NOMO-1 treated with dmso at 0.1 percent for 144 hours (cell line): Measurements from ENCODE around the gene WDR31.
"Not testable (repeated sequence)": the region's sequence is repeated elsewhere in the genome, so short reads cannot be mapped to it uniquely, and the experiment has no call there.

ENCODE experiments used
- DNase-seq: peaks from one replicate; lab custom pipeline; 2025; ENCODE audit not compliant: unreplicated experiment; lab: John Stamatoyannopoulos, UW

The WDR31 gene

DNA sequence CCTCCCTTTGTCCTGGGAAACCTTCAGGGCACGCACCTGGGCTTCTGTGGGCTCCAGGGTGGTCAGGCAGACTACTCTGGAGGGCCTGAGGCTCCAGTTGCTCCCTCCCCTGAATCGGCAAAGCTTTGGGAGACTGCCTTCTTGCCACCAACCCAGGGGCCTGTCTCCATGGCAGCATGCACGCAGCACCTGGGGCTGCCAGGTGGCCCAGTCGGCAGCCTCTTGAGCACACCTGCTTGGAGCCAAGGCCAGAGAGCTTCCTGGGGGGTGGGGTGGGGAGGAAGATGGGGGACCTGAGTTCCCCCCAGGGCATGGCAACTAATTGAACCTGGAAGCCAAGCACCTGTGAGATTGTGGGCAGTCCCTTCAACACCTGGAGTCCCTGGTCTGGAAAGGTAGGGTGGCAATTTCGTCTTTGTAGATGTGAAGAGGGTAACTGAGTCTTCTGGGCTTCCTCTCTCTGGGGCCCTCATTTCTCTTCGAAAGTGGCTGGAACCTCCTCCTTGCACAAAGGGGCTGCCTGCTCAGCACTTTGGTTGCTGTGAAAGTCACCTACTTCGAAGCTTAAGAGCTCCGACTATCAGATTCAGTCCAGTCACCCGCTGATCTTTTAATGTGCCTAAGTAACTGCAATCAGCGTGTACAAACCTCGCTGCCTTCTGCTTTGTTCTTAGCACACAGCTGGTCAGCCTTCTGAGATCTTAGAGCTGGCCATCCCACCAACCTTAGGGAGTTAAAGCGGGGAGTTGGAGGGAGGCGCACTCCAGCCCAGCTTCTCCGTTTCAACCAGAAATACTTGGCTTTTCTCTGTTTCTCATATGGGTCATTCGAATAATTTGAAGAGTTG, 40.9 kb downstream of the WDR31 start:
- no peak for DNase-seq

GRCh38 chr9:113298311-113298710, 41.8 kb downstream of the WDR31 start:
- no peak for DNase-seq

GRCh38 chr9:113296796-113297558, 43.1 kb downstream of the WDR31 start:
- DNase-seq = no peak

DNA sequence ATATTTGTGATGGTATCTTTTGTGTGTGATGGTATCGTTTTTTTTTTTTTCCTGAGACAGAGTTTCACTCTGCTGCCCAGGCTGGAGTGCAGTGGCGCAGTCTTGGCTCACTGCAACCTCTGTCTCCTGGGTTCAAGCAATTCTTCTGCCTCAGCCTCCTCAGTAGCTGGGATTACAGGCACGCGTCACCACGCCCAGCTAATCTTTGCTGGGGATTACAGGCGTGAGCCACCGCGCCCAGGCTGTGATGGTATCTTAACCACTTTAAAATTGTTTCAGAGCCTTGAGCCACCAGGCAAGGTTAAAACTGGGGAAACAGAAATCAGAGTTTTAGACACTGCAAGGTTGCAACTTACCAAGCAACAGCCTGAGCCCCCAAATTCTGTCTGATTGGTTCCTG, 43.8 kb downstream of the WDR31 start:
- not testable (repeated sequence) for DNase-seq

- no peak for DNase-seq
These were observed 46.7 kb downstream of the WDR31 start for GRCh38 chr9:113293285-113293878.

DNA sequence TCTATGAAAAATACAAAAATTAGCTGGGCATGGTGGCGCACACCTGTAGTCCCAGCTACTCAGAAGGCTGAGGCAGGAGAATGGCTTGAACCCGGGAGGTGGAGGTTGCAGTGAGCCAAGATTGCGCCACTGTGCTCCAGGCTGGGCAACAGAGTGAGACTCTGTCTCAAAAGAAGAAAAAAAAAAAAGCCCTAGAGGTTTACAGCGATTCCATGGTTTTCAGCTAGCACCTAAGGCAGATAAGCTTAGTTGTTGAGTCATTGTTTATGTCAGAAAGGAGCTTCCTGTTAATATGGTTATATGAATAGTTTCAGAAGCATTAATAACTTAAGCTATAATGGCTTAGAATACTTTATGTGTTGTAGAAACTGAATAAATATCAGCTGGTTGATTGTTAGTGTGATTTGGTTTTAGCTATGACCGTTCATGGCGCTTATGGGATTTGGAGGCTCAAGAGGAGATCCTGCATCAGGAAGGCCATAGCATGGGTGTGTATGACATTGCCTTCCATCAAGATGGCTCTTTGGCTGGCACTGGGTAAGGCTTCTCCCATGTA, 49.9 kb downstream of the WDR31 start:
- no peak for DNase-seq

DNA sequence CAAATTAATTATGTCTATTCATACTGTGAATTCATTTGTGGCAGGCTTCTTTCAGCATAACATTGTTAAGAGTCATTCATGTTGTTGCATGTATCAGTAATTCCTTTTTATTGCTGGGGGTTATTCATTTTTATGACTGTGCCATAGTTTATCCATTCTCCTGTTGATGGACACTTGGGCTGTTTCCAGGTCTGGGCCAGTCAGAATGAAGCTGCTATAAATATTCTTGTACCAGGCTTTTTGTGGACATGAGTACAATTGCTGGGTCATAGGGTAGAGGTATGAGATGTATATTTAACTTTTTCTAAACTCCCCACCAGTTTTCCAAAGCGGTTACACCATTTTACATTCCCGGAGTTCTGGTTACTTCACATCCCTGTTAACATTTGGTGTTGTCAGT, 51.0 kb downstream of the WDR31 start:
- no peak for DNase-seq

- no peak for DNase-seq
These were observed 58.7 kb downstream of the WDR31 start for GRCh38 chr9:113281356-113281755.

GRCh38 chr9:113278840-113279239, 61.2 kb downstream of the WDR31 start:
- DNase-seq = no peak

- DNase-seq = peak; percentile 98
These were observed 64.6 kb downstream of the WDR31 start, which contains the start of the genes CDC26 and PRPF4 for GRCh38 chr9:113275157-113276131. Gene CDC26, minus strand, starts transcription at chr9:113275572. Its CDS starts 3,065 bp downstream, at chr9:113272507. Gene PRPF4, plus strand, starts transcription at chr9:113275658. Its CDS starts 86 bp downstream, at chr9:113275744.

- peak; percentile 19 for DNase-seq
These were observed 65.5 kb downstream of the WDR31 start for GRCh38 chr9:113274474-113275156.

DNA sequence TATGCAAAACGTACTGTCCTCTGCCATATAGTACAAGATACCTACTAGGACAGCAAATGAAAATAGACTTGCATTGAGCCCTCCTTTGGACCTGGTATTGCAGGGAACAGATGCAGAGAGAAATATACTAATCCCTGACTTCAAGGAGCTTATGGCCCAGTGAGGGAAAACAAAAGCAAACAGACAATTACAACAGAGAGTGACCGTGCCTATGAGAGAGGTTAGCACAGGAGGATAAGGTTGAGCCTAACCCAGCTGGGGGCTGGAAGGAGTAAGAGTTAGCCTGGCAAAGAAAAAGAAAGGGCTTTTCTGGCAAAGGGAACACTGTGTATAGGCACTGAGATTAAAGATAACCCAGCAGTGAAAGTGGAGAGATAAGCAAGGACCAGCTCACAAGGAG, 70.2 kb downstream of the WDR31 start:
- no peak for DNase-seq

DNA sequence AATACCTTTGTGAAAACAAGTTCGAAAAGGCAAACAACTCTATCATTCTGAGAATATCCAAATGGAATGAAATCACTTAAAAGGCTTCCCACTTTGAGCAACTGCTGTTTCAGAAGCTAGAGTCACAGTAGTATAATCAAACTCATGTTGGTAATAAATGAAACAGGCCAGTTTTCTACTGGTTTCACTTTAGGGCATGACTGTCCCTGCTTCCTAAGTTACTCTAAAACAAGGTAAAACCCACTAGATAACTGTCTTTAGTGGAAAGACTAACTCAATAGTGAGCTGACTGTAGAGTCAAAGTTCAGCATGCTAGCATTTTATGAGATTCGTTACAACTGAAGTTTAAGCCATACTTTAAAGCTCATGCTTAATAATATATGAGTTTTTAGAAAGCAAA, 70.7 kb downstream of the WDR31 start:
- DNase-seq = no peak

DNA sequence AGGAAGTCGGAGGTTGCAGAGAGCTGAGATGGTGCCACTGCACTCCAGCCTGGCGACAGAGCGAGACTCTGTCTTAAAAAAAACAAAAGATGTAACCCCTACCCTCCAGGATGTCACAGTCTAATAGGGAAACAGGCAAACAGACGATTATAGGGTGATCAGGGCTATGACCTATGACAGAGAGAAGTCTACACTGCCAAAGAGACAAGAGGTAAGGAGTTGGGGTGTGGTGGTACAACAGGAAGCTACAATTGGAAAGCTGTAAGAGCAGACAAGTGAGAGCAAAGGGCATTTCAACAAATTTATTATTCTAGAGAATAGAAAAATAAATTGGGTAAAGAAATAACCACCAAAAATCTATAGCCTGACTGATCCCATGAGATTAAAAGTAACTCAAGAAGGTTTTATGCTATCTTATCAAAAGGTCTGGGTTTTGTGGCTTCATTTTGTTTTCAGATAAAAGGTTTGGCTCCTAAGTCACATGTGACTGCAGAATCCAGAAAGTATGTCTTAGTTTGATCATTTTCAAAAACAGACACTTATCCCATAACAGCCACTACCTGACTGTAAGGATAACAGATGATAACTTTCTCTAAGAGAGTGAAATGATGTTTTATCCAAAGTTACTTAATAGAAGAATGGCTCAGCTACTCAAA, 72.0 kb downstream of the WDR31 start:
- no peak for DNase-seq

- DNase-seq = no peak
These were observed 73.9 kb downstream of the WDR31 start for GRCh38 chr9:113266174-113266573.
